ENCODE data around the gene AK1. TPM values are rescaled to one million over a fixed set of nuclear protein-coding genes. Genes with fewer than 3 reads are reported as not detected.

AK1 gene
- total RNA-seq, 1 experiment from 2014 or later, result 84.5 TPM

DNA sequence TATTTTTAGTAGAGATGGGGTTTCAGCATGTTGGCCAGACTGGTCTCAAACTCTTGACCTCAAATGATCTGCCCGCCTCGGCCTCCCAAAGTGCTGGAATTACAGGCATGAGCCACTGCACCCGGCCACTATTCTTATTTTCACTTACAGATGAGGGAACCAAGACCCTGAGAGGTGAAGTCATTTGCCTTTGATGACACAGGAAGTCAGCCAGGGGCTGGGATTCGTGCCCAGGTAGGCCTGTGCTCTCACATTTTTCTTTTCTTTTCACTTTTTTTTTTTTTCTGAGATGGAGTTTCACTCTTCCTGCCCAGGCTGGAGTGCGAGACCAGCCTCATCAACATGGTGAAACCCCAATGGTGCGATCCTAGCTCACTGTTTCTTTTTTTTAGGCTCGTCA, 45.2 kb downstream of the AK1 start:
- no peaks in the 10 kb centered on the region for H3K9me2 ChIP-seq (ENCODE audit: insufficient read depth)
- DNase-seq, result no peak
- no peaks in the 10 kb centered on the region for H3K36me3 ChIP-seq (ENCODE audit: low read depth)
- POLR2A ChIA-PET (ENCODE audit: unreplicated experiment), result no interaction called here
- H3K79me2 ChIP-seq (ENCODE audit: low read depth), result no peaks in the 10 kb centered on the region
- no peaks in the 10 kb centered on the region for H3K27me3 ChIP-seq (ENCODE audit: insufficient read depth, low read depth)
- TF ChIP-seq, protein P1, sequence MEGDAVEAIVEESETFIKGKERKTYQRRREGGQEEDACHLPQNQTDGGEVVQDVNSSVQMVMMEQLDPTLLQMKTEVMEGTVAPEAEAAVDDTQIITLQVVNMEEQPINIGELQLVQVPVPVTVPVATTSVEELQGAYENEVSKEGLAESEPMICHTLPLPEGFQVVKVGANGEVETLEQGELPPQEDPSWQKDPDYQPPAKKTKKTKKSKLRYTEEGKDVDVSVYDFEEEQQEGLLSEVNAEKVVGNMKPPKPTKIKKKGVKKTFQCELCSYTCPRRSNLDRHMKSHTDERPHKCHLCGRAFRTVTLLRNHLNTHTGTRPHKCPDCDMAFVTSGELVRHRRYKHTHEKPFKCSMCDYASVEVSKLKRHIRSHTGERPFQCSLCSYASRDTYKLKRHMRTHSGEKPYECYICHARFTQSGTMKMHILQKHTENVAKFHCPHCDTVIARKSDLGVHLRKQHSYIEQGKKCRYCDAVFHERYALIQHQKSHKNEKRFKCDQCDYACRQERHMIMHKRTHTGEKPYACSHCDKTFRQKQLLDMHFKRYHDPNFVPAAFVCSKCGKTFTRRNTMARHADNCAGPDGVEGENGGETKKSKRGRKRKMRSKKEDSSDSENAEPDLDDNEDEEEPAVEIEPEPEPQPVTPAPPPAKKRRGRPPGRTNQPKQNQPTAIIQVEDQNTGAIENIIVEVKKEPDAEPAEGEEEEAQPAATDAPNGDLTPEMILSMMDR (conservative IDR thresholded peaks at IDR 0.05), result no peak
- H3K4me3 ChIP-seq, result no peak overlapping the region
- H4K20me1 ChIP-seq (ENCODE audit: insufficient read depth), result no peaks in the 10 kb centered on the region
- H3K9me3 ChIP-seq (ENCODE audit: insufficient read depth, low read depth), result no peaks in the 10 kb centered on the region
- CTCF ChIA-PET, result no interaction called here
- no peaks in the 10 kb centered on the region for H3F3A ChIP-seq (ENCODE audit: insufficient read depth, low read depth)
- no peak overlapping the region for H2AFZ ChIP-seq
- H3K27ac ChIP-seq, result no peak overlapping the region
- no peaks in the 10 kb centered on the region for H3K4me1 ChIP-seq (replicated peaks; ENCODE audit: insufficient read depth)
- intact Hi-C loops (cut with micrococcal nuclease; ENCODE audit: unreplicated experiment), result no loop called here
- no peak overlapping the region for H3K4me2 ChIP-seq
- BruUV-seq (replicated peaks), result no TSS peak

DNA sequence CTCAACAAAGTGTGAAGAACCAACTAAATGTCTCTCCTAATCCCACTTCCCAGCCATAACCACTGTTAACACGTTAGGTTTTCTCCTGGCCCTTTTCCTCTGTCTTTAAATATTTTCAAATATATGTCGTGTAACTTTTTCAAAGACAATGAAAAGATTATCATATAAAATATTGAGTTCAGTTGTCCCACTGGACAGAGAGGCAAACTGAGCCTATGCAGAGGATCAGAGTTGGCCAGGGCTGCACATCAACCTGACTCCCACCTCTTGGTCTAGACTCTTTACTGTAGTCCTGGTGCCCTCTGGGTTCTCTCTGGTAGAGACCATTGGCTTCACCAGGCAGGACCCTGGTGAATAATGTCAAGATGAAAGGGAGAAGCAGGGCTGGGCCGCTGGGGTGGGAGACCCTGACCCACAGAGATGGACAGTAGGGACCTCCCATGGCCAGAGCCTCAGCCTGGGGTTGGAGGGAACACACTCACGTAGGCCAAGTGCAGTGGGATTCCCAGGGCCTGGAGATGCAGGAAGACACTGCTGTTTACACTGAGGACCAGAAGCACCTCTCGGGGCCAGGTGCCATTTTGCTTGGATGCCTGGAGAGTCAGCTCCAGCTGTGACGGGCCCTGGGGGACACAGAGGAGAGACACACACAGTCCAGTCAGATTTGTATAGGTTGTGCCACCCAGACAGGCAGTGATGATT, 48.1 kb downstream of the AK1 start:
- POLR2A ChIA-PET (ENCODE audit: unreplicated experiment), result no interaction called here
- CTCF ChIA-PET, result no interaction called here
- Histone ChIP-seq H3K79me2 (ENCODE audit: low read depth) (no peaks in the 10 kb centered on the region), H3K4me2 (no peak overlapping the region), H4K20me1 (ENCODE audit: insufficient read depth) (no peaks in the 10 kb centered on the region), H3F3A (ENCODE audit: insufficient read depth, low read depth) (no peaks in the 10 kb centered on the region), H3K4me1 (replicated peaks; ENCODE audit: insufficient read depth) (no peaks in the 10 kb centered on the region), H3K27ac (no peak overlapping the region), H3K27me3 (ENCODE audit: insufficient read depth, low read depth) (no peaks in the 10 kb centered on the region), H3K9me3 (ENCODE audit: insufficient read depth, low read depth) (no peaks in the 10 kb centered on the region), H3K4me3 (no peak overlapping the region), H2AFZ (no peak overlapping the region), H3K9me2 (ENCODE audit: insufficient read depth) (no peaks in the 10 kb centered on the region), H3K36me3 (ENCODE audit: low read depth) (no peaks in the 10 kb centered on the region)
- no peak for DNase-seq
- intact Hi-C loops (cut with micrococcal nuclease; ENCODE audit: unreplicated experiment), result no loop called here
- no TSS peak for BruUV-seq (replicated peaks)
- no peak for TF ChIP-seq EZH2 (IDR thresholded peaks at IDR 0.05; ENCODE audit: low read depth)
- TF ChIP-seq, protein P1 (conservative IDR thresholded peaks at IDR 0.05), result no peak

DNA sequence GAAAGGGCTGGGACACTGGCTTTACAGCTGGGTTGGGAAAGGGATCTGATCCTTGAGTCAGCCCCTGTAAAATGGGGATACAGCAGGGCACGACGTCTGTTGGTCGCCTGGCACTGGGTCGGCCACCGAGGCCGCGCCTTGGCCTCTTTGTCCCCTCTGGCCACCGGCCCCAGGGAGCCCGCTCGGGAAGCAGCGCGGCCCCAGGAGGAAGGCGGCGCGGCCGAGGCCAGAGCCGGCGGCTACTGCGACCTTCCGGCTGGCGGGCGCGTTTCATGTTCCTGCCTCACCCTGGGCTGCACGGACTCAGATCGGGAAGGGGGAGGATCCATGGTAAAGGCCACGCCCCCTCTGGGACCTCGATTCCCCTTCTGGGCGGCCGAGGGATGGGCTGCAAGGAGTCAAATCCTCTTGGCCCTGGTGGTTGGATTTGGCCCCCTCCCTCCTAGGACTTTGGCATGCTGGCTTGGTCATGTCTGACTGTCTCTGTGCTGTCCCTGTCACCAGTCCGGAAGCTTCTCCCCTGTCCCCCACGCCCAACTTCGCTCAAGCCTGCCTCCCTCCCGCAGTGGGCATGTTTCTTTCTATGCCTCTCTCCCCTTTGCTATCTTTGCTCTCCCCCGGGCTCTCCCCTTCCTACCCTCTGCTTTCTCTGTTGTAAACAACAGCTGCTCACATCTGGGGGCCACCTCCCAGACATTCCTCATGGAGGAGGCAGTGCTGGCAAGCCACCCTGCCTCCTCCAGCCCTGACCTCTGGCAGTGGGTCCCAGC, 49.0 kb downstream of the AK1 start:
- Histone ChIP-seq H3F3A (ENCODE audit: insufficient read depth, low read depth) (peaks cover 4% of the 10 kb centered on the region; the same call in 1 of the 2 replicates), H3K36me3 (ENCODE audit: low read depth) (no peaks in the 10 kb centered on the region), H3K9me2 (ENCODE audit: insufficient read depth) (no peaks in the 10 kb centered on the region), H3K79me2 (ENCODE audit: low read depth) (no peaks in the 10 kb centered on the region), H3K9me3 (ENCODE audit: insufficient read depth, low read depth) (no peaks in the 10 kb centered on the region), H3K4me3 (no peak overlapping the region), H3K27ac (no peak overlapping the region), H3K27me3 (ENCODE audit: insufficient read depth, low read depth) (no peaks in the 10 kb centered on the region), H2AFZ (no peak overlapping the region), H3K4me2 (no peak overlapping the region), H4K20me1 (ENCODE audit: insufficient read depth) (no peaks in the 10 kb centered on the region), H3K4me1 (replicated peaks; ENCODE audit: insufficient read depth) (no peaks in the 10 kb centered on the region)
- ChIA-PET POLR2A (ENCODE audit: unreplicated experiment) (no interaction called here), CTCF (no interaction called here)
- intact Hi-C loops (cut with micrococcal nuclease; ENCODE audit: unreplicated experiment), result no loop called here
- TF ChIP-seq EZH2 (IDR thresholded peaks at IDR 0.05; ENCODE audit: low read depth), result no peak
- TF ChIP-seq, protein P1 (conservative IDR thresholded peaks at IDR 0.05), result no peak
- no TSS peak for BruUV-seq (replicated peaks)
- peak in 1 of 2 experiments; percentile 59 for DNase-seq

Data from PC-9 (cell line).